GM12878 (cell line): ENCODE results near the gene MPEG1.

Source experiments
- ATF7 ChIP-seq: fragments of 450-650 bp; IDR thresholded peaks from 2 replicates; pipeline ENCODE4 v1.6.1; 2016; ENCODE audit warnings: low read depth, mild to moderate bottlenecking
- CEBPZ ChIP-seq: fragments of 150-350 bp; IDR thresholded peaks from 2 replicates; pipeline ENCODE4 v1.6.1; 2016; ENCODE audit warnings: low read depth, low read length
- CREB1 ChIP-seq: IDR thresholded peaks from 2 replicates; pipeline ENCODE4 v1.6.1; 2012; ENCODE audit warnings: low read depth, mild to moderate bottlenecking, inconsistent platforms
- EP300 ChIP-seq, 2 experiments: fragments of 150-350 bp in 1 of 2; IDR thresholded peaks; 2 replicates each; pipeline ENCODE4 v1.6.1; 2011 to 2012; ENCODE audit warnings: low read depth in 2 of 2, low read length in 2 of 2, borderline replicate concordance in 1 of 2, improper control_type of control experiment in 1 of 2, inconsistent platforms in 1 of 2; ENCODE audit not compliant: control insufficient read depth in 1 of 2
- ESRRA ChIP-seq: IDR thresholded peaks from 2 replicates; pipeline ENCODE4 v1.6.1; 2012; ENCODE audit warnings: mild to moderate bottlenecking, low read length, improper control_type of control experiment
- IKZF1 ChIP-seq: fragments of 450-650 bp; conservative IDR thresholded peaks from 2 replicates; pipeline ENCODE4 v1.6.1; 2017; ENCODE audit warnings: antibody characterized with exemption, mild to moderate bottlenecking
- LARP7 ChIP-seq: fragments of 450-650 bp; IDR thresholded peaks from 2 replicates; pipeline ENCODE4 v1.6.1; 2017; ENCODE audit warnings: mild to moderate bottlenecking
- NR2F1 ChIP-seq: fragments of 450-650 bp; conservative IDR thresholded peaks from 2 replicates; pipeline ENCODE4 v1.6.1; 2017; ENCODE audit warnings: mild to moderate bottlenecking
- PAX8 ChIP-seq: fragments of 450-650 bp; IDR thresholded peaks from 2 replicates; pipeline ENCODE4 v1.6.1; 2017; ENCODE audit warnings: mild to moderate bottlenecking, moderate library complexity
- POLR2A ChIP-seq: IDR thresholded peaks from 2 replicates; pipeline ENCODE4 v1.6.1; 2011; ENCODE audit warnings: low read depth, mild to moderate bottlenecking, low read length
- REST ChIP-seq: IDR thresholded peaks from 2 replicates; pipeline ENCODE4 v1.6.1; 2012; ENCODE audit warnings: mild to moderate bottlenecking, low read depth, low read length
- SPI1 ChIP-seq: IDR thresholded peaks from 2 replicates; pipeline ENCODE4 v1.6.1; 2011; ENCODE audit warnings: low read depth, mild to moderate bottlenecking, low read length, moderate library complexity, borderline replicate concordance; ENCODE audit not compliant: insufficient read depth
- ZBTB11 ChIP-seq: fragments of 450-650 bp; formaldehyde crosslinking; IDR thresholded peaks from 2 replicates; pipeline ENCODE4 v1.5.0; 2022; ENCODE audit warnings: mild to moderate bottlenecking, missing genetic modification characterization
- TF ChIP-seq, protein P1 (sequence below), 3 experiments: IDR thresholded peaks in 2 of 3; conservative IDR thresholded peaks in 1 of 3; 2 replicates each; pipeline ENCODE4 v1.5.1; 2011; ENCODE audit warnings: low read depth in 3 of 3, low read length in 3 of 3, mild to moderate bottlenecking in 3 of 3, control low read depth in 2 of 3, moderate library complexity in 2 of 3, inconsistent platforms in 1 of 3, mixed read lengths in 1 of 3; ENCODE audit not compliant: control insufficient read depth in 2 of 3, insufficient read depth in 1 of 3; ENCODE audit errors: extremely low read depth in 1 of 3

DNA sequence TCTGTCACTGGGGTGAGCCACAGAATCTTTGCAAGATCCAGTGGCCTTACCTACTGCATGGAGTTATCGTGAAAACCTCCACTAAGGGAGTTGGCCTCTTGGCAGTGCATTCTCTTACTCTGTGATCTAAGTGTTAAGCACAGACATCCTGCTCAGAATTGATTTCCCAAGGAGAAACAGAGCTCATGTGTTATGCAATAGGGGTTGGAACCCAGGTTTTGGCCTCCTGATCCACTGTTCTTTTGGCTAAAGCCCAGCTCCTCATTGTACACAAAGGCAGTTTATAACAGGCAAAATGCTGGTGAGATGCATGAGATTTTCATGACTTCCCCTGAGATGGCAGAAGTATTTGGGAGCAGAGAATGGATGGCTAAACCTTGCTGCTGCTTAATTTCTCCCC is 29.0 kb downstream of the MPEG1 start:
- TF ChIP-seq LARP7 (no peak), ESRRA (no peak), EP300 (IDR thresholded peaks at IDR 0.05; ENCODE audit: borderline replicate concordance in 1 of 2, control insufficient read depth in 1 of 2, low read depth in 2 of 2, low read length in 2 of 2) (no peak), REST (no peak), CEBPZ (no peak), POLR2A (no peak), PAX8 (no peak), ZBTB11 (CRISPR knock-in tag) (no peak), SPI1 (no peak), IKZF1 (no peak), NR2F1 (no peak), ATF7 (no peak), CREB1 (no peak)
- TF ChIP-seq, protein P1, sequence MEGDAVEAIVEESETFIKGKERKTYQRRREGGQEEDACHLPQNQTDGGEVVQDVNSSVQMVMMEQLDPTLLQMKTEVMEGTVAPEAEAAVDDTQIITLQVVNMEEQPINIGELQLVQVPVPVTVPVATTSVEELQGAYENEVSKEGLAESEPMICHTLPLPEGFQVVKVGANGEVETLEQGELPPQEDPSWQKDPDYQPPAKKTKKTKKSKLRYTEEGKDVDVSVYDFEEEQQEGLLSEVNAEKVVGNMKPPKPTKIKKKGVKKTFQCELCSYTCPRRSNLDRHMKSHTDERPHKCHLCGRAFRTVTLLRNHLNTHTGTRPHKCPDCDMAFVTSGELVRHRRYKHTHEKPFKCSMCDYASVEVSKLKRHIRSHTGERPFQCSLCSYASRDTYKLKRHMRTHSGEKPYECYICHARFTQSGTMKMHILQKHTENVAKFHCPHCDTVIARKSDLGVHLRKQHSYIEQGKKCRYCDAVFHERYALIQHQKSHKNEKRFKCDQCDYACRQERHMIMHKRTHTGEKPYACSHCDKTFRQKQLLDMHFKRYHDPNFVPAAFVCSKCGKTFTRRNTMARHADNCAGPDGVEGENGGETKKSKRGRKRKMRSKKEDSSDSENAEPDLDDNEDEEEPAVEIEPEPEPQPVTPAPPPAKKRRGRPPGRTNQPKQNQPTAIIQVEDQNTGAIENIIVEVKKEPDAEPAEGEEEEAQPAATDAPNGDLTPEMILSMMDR (IDR thresholded peaks at IDR 0.05 in 2 of 3, conservative IDR thresholded peaks at IDR 0.05 in 1 of 3; ENCODE audit: control insufficient read depth in 2 of 3, extremely low read depth in 1 of 3, insufficient read depth in 1 of 3, low read depth in 3 of 3, low read length in 3 of 3), result no peak
